CD8-positive, alpha-beta memory T cell (primary cell): ENCODE measurements around the gene ESRRA. TPM values are rescaled to one million over a fixed set of nuclear protein-coding genes. Genes with fewer than 3 reads are reported as not detected.

Experiments
- CTCF ChIA-PET: fragments of 350-600 bp; sonication (Branson Sonifier 250); formaldehyde crosslinking; loops from one replicate; lab custom pipeline; 2021; ENCODE audit warnings: antibody characterized with exemption; lab: Charles Lee
- POLR2A ChIA-PET: fragments of 350-600 bp; sonication (Branson Sonifier 250); formaldehyde crosslinking; loops from one replicate; lab custom pipeline; 2021; ENCODE audit warnings: antibody characterized with exemption; lab: Charles Lee
- DNase-seq, 5 donors: peaks; one replicate each; pipeline versions ENCODE4 v3.0.0 to v3.0.0-alpha.2; 2020 to 2022; ENCODE audit warnings: mixed read lengths in 1 of 5
- H3K27ac ChIP-seq: one replicate; pipeline ENCODE4 v1.7.0; 2013; ENCODE audit warnings: low read depth, mild to moderate bottlenecking, low read length, moderate library complexity
- H3K27me3 ChIP-seq: 2 replicates; pipeline ENCODE4 v1.7.0; 2013; ENCODE audit warnings: low read length, mild to moderate bottlenecking; ENCODE audit not compliant: insufficient read depth, poor library complexity, severe bottlenecking
- H3K36me3 ChIP-seq: 2 replicates; pipeline ENCODE4 v1.7.0; 2013; ENCODE audit warnings: mild to moderate bottlenecking, low read length, moderate library complexity; ENCODE audit not compliant: insufficient read depth
- H3K4me1 ChIP-seq: 2 replicates; pipeline ENCODE4 v1.7.0; 2013; ENCODE audit warnings: mild to moderate bottlenecking, low read length, moderate library complexity; ENCODE audit not compliant: insufficient read depth
- H3K4me3 ChIP-seq: 2 replicates; pipeline ENCODE4 v1.7.0; 2013; ENCODE audit warnings: mild to moderate bottlenecking, low read length
- H3K9me3 ChIP-seq: 2 replicates; pipeline ENCODE4 v1.7.0; 2013; ENCODE audit warnings: mild to moderate bottlenecking, low read length
- H3K27ac Mint-ChIP-seq, 8 donors: one replicate each; pipeline ENCODE4 v1.8.0; 2020 to 2021; ENCODE audit warnings: mixed read lengths in 8 of 8, mild to moderate bottlenecking in 6 of 8, inconsistent platforms in 3 of 8, moderate library complexity in 3 of 8
- H3K27me3 Mint-ChIP-seq, 2 donors: one replicate each; pipeline ENCODE4 v1.8.0; 2020 to 2021; ENCODE audit warnings: mixed read lengths in 2 of 2, mild to moderate bottlenecking in 1 of 2, moderate library complexity in 1 of 2
- H3K36me3 Mint-ChIP-seq, 3 donors: one replicate each; pipeline ENCODE4 v1.8.0; 2020 to 2021; ENCODE audit warnings: mixed read lengths in 3 of 3, inconsistent platforms in 1 of 3, mild to moderate bottlenecking in 1 of 3
- H3K4me1 Mint-ChIP-seq, 3 donors: one replicate each; pipeline ENCODE4 v1.8.0; 2020 to 2021; ENCODE audit warnings: mixed read lengths in 3 of 3, inconsistent platforms in 1 of 3, mild to moderate bottlenecking in 1 of 3
- H3K4me3 Mint-ChIP-seq, 7 donors: one replicate each; pipeline ENCODE4 v1.8.0; 2020 to 2021; ENCODE audit warnings: mixed read lengths in 7 of 7, mild to moderate bottlenecking in 6 of 7, moderate library complexity in 4 of 7, inconsistent platforms in 2 of 7
- H3K9me3 Mint-ChIP-seq, 5 donors: one replicate each; pipeline ENCODE4 v1.8.0; 2020 to 2022; ENCODE audit warnings: mixed read lengths in 5 of 5, mild to moderate bottlenecking in 3 of 5, moderate library complexity in 2 of 5, inconsistent platforms in 1 of 5
- polyA plus RNA-seq: library from polyadenylated mRNA; unstranded; fragments of 300-500 nt; fragmentation: Illumina TruSeq; gene quantifications from one replicate; pipeline ENCODE4 v1.2.3, GENCODE V29; 2021
- total RNA-seq, 2 experiments: library from RNA; stranded (reverse); gene quantifications; one replicate each; pipeline ENCODE4 v1.2.3, GENCODE V29; 2021

Gene ESRRA
- total and polyA plus RNA-seq, 3 experiments from 2014 or later: 11.9 to 54.3 (median 52.2) TPM

DNA sequence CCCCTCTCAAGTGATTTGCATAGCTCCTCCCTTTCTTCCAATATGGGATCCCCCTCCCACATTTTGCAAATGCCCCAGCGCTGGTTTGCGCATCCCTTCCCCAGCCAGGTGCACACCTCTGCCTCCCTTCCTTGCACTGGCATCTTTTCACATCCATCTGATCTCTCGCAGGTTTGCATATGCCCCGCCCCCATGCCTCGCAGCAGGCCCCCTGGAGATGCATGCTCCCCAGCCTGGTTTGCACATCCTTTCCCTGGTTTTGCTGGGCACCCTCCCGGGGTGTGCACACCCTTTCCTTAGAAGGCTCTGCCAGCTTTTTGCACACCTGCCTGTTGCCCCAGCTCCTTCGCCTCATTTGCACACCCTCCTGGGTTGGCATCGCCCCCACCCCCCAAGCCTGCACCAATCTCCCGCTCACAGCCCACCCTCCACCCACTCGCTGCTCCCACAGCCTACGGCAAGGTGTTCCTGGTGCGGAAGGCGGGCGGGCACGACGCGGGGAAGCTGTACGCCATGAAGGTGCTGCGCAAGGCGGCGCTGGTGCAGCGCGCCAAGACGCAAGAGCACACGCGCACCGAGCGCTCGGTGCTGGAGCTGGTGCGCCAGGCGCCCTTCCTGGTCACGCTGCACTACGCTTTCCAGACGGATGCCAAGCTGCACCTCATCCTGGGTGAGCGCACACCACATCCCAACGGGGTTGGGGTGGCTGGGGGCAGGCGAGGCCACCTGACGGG lies 54.6 kb downstream of the ESRRA start:
- DNase-seq: peak in 1 of 5 donors; percentile 30
- H3K27me3 ChIP-seq: no peaks in the 10 kb centered on the region
- H3K4me3 Mint-ChIP-seq: peak overlapping the region; percentile 83 to 94 (median 89)

DNA sequence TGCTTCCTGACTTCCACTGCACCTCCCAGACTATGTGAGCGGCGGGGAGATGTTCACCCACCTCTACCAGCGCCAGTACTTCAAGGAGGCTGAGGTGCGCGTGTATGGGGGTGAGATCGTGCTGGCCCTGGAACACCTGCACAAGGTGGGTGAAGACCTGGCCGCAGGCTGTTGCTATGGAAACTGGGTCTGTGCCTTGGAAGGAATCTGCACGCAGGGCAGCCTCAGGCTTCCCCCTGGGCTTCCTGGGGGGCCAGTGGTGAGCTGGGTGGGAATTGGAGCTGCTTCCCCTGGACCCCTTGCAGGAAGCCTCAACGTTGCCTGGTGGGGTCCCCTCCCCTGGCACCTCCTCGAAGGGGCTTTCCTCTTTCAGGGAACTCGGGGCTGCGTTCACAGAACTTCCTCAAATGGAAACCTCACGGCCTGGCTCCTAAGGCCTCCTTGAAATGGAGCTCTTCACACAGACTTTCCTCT lies 55.2 kb downstream of the ESRRA start:
- no peaks in the 10 kb centered on the region for H3K9me3 Mint-ChIP-seq
- ChIA-PET CTCF (interaction anchor here (1.0 to 2.0 kb wide), 7 partner anchors 10 to 291 kb away, joined by 3 to 8 read pairs (median 5); partner anchors contain the start of genes ESRRA, PRDX5 and TRMT112), POLR2A (interaction anchor here (0.7 to 3.4 kb wide), 2 partner anchors 43 to 178 kb away, joined by 4 to 15 read pairs; partner anchors contain the start of genes PRDX5 and TRMT112)
- H3K27ac Mint-ChIP-seq: peak overlapping the region in 5 of 8 donors; percentile 19 to 92 (median 66)
- peak in 1 of 5 donors; percentile 25 for DNase-seq
- Histone ChIP-seq H3K27me3 (no peaks in the 10 kb centered on the region), H3K9me3 (no peaks in the 10 kb centered on the region), H3K4me3 (peak overlapping the region; percentile 77), H3K36me3 (peaks cover 7% of the 10 kb centered on the region), H3K4me1 (peaks cover 22% of the 10 kb centered on the region), H3K27ac (no peak overlapping the region)
- peak overlapping the region; percentile 83 to 94 (median 89) for H3K4me3 Mint-ChIP-seq
- H3K4me1 Mint-ChIP-seq: peaks cover 24 to 41% (median 30%) of the 10 kb centered on the region in 3 donors
- H3K36me3 Mint-ChIP-seq: peaks cover 5 to 57% (median 9%) of the 10 kb centered on the region in 3 donors
- no peaks in the 10 kb centered on the region for H3K27me3 Mint-ChIP-seq

More for the DNA sequence above, 54.6 kb downstream of the ESRRA start:
- Histone ChIP-seq H3K27ac (peak overlapping the region; percentile 76), H3K36me3 (peaks cover 7% of the 10 kb centered on the region), H3K4me1 (peaks cover 22% of the 10 kb centered on the region), H3K9me3 (no peaks in the 10 kb centered on the region), H3K4me3 (peak overlapping the region; percentile 77)
- no peaks in the 10 kb centered on the region for H3K27me3 Mint-ChIP-seq
- H3K4me1 Mint-ChIP-seq: peaks cover 24 to 42% (median 30%) of the 10 kb centered on the region in 3 donors
- no peaks in the 10 kb centered on the region for H3K9me3 Mint-ChIP-seq
- H3K36me3 Mint-ChIP-seq: peaks cover 5 to 53% (median 9%) of the 10 kb centered on the region in 3 donors
- peak overlapping the region; percentile 19 to 96 (median 80) for H3K27ac Mint-ChIP-seq
- ChIA-PET CTCF (interaction anchor here (0.9 to 2.0 kb wide), 8 partner anchors 11 to 292 kb away, joined by 3 to 8 read pairs (median 6); partner anchors contain the start of genes ESRRA, PRDX5 and TRMT112), POLR2A (interaction anchor here (0.7 to 3.4 kb wide), 3 partner anchors 17 to 178 kb away, joined by 4 to 15 read pairs (median 5); partner anchors contain the start of genes PRDX5 and TRMT112)

DNA sequence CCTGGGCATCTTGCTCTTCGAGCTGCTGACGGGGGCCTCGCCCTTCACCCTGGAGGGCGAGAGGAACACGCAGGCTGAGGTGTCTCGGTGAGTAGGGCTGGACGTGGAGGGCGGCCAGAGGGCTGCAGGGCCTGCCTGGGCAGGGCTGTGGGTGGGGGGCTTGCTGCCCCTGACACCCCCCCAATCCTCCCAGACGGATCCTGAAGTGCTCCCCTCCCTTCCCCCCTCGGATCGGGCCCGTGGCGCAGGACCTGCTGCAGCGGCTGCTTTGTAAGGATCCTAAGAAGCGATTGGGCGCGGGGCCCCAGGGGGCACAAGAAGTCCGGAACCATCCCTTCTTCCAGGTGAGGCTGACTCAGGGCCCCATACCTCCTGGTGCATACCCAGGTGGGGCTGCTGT lies 56.3 kb downstream of the ESRRA start:
- no peak for DNase-seq
- H3K27ac Mint-ChIP-seq: peak overlapping the region in 2 of 8 donors; percentile 13 to 36
- peaks cover 21 to 35% (median 29%) of the 10 kb centered on the region in 3 donors for H3K4me1 Mint-ChIP-seq
- H3K36me3 ChIP-seq: peaks cover 7% of the 10 kb centered on the region
- H3K36me3 Mint-ChIP-seq: peaks cover 5 to 62% (median 11%) of the 10 kb centered on the region in 3 donors
- H3K4me3 Mint-ChIP-seq: peak overlapping the region in 1 of 7 donors; percentile 77
- H3K27ac ChIP-seq: no peak overlapping the region
- H3K9me3 Mint-ChIP-seq: no peaks in the 10 kb centered on the region
- peaks cover 22% of the 10 kb centered on the region for H3K4me1 ChIP-seq
- ChIA-PET CTCF (interaction anchor here (1.5 to 2.0 kb wide), 4 partner anchors 9 to 87 kb away, joined by 3 to 6 read pairs (median 4); partner anchors contain the start of gene ESRRA), POLR2A (no interaction called here)
- no peaks in the 10 kb centered on the region for H3K27me3 ChIP-seq
- H3K27me3 Mint-ChIP-seq: no peaks in the 10 kb centered on the region
- no peaks in the 10 kb centered on the region for H3K9me3 ChIP-seq
- H3K4me3 ChIP-seq: no peak overlapping the region

DNA sequence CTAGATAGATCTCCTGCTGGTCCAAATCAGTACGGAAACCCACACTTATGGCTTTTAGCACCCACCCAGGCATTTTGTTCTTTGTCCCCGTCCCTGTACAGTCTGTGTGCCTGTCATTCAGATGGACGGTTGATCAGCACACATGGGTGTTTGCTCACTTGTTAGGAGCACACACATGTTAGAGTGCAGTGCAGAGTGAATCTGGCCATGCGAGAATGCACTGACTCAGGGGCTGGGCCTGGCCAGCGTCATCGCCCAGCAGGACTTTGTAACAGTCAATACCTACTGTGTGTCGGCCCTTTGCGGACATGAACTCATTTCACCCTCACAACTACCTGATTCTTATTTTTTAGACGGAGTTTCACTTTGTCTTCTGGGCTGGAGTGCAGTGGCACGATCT lies 57.0 kb downstream of the ESRRA start:
- Histone ChIP-seq H3K27me3 (no peaks in the 10 kb centered on the region), H3K36me3 (peaks cover 7% of the 10 kb centered on the region), H3K27ac (no peak overlapping the region), H3K4me3 (no peak overlapping the region), H3K4me1 (peaks cover 21% of the 10 kb centered on the region), H3K9me3 (no peaks in the 10 kb centered on the region)
- ChIA-PET POLR2A (no interaction called here), CTCF (no interaction called here)
- peaks cover 5 to 67% (median 14%) of the 10 kb centered on the region in 3 donors for H3K36me3 Mint-ChIP-seq
- H3K4me1 Mint-ChIP-seq: peaks cover 20 to 32% (median 29%) of the 10 kb centered on the region in 3 donors
- H3K27ac Mint-ChIP-seq: peak overlapping the region in 4 of 8 donors; percentile 7 to 36 (median 24)
- DNase-seq: no peak
- H3K9me3 Mint-ChIP-seq: no peaks in the 10 kb centered on the region
- no peaks in the 10 kb centered on the region for H3K27me3 Mint-ChIP-seq
- H3K4me3 Mint-ChIP-seq: peak overlapping the region in 2 of 7 donors; percentile 27 to 77

DNA sequence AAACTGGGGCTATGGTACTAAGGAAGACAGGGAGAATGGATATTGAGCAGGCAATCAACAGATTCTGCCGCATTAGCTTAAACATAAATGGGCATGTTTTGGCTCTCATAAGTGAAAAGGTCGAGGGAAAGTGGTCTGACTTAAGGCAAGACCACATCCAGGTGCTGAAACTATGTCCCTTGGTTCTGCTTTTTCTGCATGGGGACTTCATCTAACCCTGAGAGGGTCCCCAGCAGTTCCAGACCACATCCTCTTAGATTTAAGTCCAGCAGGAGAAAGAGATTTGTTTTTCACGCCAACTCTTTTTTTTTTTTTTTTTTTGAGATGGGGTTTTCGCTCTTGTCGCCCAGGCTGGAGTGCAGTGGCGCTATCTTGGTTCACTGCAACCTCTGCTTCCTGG lies 59.1 kb downstream of the ESRRA start:
- no peak overlapping the region for H3K27ac ChIP-seq
- peaks cover 7% of the 10 kb centered on the region for H3K36me3 ChIP-seq
- no peaks in the 10 kb centered on the region for H3K9me3 ChIP-seq
- ChIA-PET CTCF (no interaction called here), POLR2A (no interaction called here)
- H3K27me3 ChIP-seq: no peaks in the 10 kb centered on the region
- H3K4me3 ChIP-seq: no peak overlapping the region
- H3K4me1 Mint-ChIP-seq: peaks cover 13 to 21% (median 17%) of the 10 kb centered on the region in 3 donors
- H3K27me3 Mint-ChIP-seq: peaks cover 0 to 1% of the 10 kb centered on the region in 2 donors
- no peaks in the 10 kb centered on the region for H3K9me3 Mint-ChIP-seq
- H3K4me1 ChIP-seq: peaks cover 5% of the 10 kb centered on the region
- DNase-seq: no peak
- peaks cover 5 to 84% (median 14%) of the 10 kb centered on the region in 3 donors for H3K36me3 Mint-ChIP-seq
- H3K4me3 Mint-ChIP-seq: no peak overlapping the region
- peak overlapping the region in 1 of 8 donors; percentile 32 for H3K27ac Mint-ChIP-seq

DNA sequence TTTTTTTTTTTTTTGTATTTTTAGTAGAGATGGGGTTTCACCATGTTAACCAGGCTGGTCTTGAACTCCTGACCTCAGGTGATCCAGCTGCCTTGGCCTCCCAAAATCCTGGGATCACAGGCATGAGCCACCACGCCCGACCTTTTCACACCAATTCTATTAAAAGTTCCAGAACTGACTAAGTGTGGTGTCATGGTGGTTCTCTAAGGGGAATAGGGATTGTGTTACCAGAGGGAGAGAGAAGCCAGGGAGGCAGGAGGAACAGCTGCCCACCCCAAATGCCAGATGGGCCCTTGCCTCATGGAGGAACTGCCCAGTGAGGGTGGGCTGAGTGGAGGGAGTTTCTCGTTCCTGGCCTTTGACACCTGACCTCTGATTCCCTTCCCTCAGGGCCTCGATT lies 59.6 kb downstream of the ESRRA start:
- ChIA-PET CTCF (no interaction called here), POLR2A (interaction anchor here (0.6 kb wide), 1 partner anchor 64 kb away, joined by 3 read pairs; no protein-coding TSS in a partner anchor)
- H3K4me3 Mint-ChIP-seq: no peak overlapping the region
- no peak overlapping the region for H3K27ac Mint-ChIP-seq
- no peaks in the 10 kb centered on the region for H3K9me3 Mint-ChIP-seq
- H3K36me3 ChIP-seq: peaks cover 7% of the 10 kb centered on the region
- no peak for DNase-seq
- no peak overlapping the region for H3K4me3 ChIP-seq
- peaks cover under 1% of the 10 kb centered on the region for H3K4me1 ChIP-seq
- H3K36me3 Mint-ChIP-seq: peaks cover 5 to 85% (median 15%) of the 10 kb centered on the region in 3 donors
- peaks cover 9 to 16% (median 12%) of the 10 kb centered on the region in 3 donors for H3K4me1 Mint-ChIP-seq
- no peaks in the 10 kb centered on the region for H3K27me3 ChIP-seq
- H3K27me3 Mint-ChIP-seq: peaks cover 0 to 1% of the 10 kb centered on the region in 2 donors
- no peaks in the 10 kb centered on the region for H3K9me3 ChIP-seq
- no peak overlapping the region for H3K27ac ChIP-seq
